OCI-LY7 (cell line): Measurements from ENCODE around the gene WDR35.

Experiments
- EZH2phosphoT487 ChIP-seq: fragments of 200-600 bp; sonication (generic); IDR thresholded peaks from 2 replicates; pipeline ENCODE4 v1.6.1; 2018; ENCODE audit warnings: low read depth, borderline replicate concordance, mild to moderate bottlenecking, mixed run types, antibody characterized with exemption, low read length, moderate library complexity, mixed read lengths
- TF ChIP-seq, protein P1 (sequence below): fragments of 200-600 bp; sonication (generic); conservative IDR thresholded peaks from 2 replicates; pipeline ENCODE4 v1.5.1; 2014; ENCODE audit warnings: mild to moderate bottlenecking, antibody characterized with exemption, low read length, moderate library complexity, mixed read lengths

- TF ChIP-seq, protein P1, sequence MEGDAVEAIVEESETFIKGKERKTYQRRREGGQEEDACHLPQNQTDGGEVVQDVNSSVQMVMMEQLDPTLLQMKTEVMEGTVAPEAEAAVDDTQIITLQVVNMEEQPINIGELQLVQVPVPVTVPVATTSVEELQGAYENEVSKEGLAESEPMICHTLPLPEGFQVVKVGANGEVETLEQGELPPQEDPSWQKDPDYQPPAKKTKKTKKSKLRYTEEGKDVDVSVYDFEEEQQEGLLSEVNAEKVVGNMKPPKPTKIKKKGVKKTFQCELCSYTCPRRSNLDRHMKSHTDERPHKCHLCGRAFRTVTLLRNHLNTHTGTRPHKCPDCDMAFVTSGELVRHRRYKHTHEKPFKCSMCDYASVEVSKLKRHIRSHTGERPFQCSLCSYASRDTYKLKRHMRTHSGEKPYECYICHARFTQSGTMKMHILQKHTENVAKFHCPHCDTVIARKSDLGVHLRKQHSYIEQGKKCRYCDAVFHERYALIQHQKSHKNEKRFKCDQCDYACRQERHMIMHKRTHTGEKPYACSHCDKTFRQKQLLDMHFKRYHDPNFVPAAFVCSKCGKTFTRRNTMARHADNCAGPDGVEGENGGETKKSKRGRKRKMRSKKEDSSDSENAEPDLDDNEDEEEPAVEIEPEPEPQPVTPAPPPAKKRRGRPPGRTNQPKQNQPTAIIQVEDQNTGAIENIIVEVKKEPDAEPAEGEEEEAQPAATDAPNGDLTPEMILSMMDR = no peak
- TF ChIP-seq EZH2phosphoT487 = no peak
These were observed 60.7 kb downstream of the WDR35 start for GRCh38 chr2:19929226-19929625.
